Keratinocyte (primary cell): ENCODE data around the gene PDZRN4. TPM values are rescaled to one million over a fixed set of nuclear protein-coding genes. Genes with fewer than 3 reads are reported as not detected.

Experiments used
- DNase-seq: peaks from one replicate; pipeline ENCODE4 v3.0.0-alpha.2; 2011; ENCODE audit warnings: low read depth, missing footprints, low spot score
- FAIRE-seq: peaks from 2 replicates; lab custom pipeline; 2011; peaks lifted over from hg19 to GRCh38; lab: Jason Lieb, UNC
- H2AFZ ChIP-seq: 2 replicates; pipeline ENCODE4 v1.6.0; 2012; ENCODE audit warnings: low read length, control low read depth, inconsistent platforms; ENCODE audit not compliant: control insufficient read depth
- H3K27ac ChIP-seq: 2 replicates; pipeline ENCODE4 v1.5.1; 2011; ENCODE audit warnings: low read length; ENCODE audit not compliant: control insufficient read depth, insufficient read depth
- H3K27me3 ChIP-seq: 3 replicates; pipeline ENCODE4 v1.6.0; 2011; ENCODE audit warnings: low read length; ENCODE audit not compliant: control insufficient read depth, insufficient read depth; ENCODE audit errors: extremely low read depth
- H3K36me3 ChIP-seq, 2 experiments: 2 replicates in 1 of 2; 3 replicates in 1 of 2; pipeline ENCODE4 v1.5.1; 2011; ENCODE audit warnings: low read length in 2 of 2, mild to moderate bottlenecking in 1 of 2; ENCODE audit not compliant: control insufficient read depth in 2 of 2, insufficient read depth in 2 of 2; ENCODE audit errors: extremely low read depth in 1 of 2
- H3K4me1 ChIP-seq: 3 replicates; pipeline ENCODE4 v1.5.1; 2011; ENCODE audit warnings: low read length; ENCODE audit not compliant: control insufficient read depth, insufficient read depth; ENCODE audit errors: extremely low read depth
- H3K4me2 ChIP-seq: 3 replicates; pipeline ENCODE4 v1.6.0; 2011; ENCODE audit warnings: low read depth, low read length; ENCODE audit not compliant: control insufficient read depth, insufficient read depth; ENCODE audit errors: extremely low read depth
- H3K4me3 ChIP-seq, 3 experiments: fragments of 200-600 bp in 1 of 3; sonication (generic) in 1 of 3; 2 replicates in 2 of 3; 3 replicates in 1 of 3; pipeline ENCODE4 v1.5.1; 2011 to 2016; ENCODE audit warnings: low read length in 3 of 3, mild to moderate bottlenecking in 3 of 3, control low read depth in 2 of 3, inconsistent platforms in 1 of 3, low read depth in 1 of 3, mixed read lengths in 1 of 3, mixed run types in 1 of 3, moderate library complexity in 1 of 3; ENCODE audit not compliant: control insufficient read depth in 2 of 3, insufficient read depth in 2 of 3; ENCODE audit errors: extremely low read depth in 1 of 3
- H3K79me2 ChIP-seq: 2 replicates; pipeline ENCODE4 v1.6.0; 2012; ENCODE audit warnings: low read length; ENCODE audit not compliant: control insufficient read depth, insufficient read depth
- H3K9ac ChIP-seq: 3 replicates; pipeline ENCODE4 v1.6.0; 2011; ENCODE audit warnings: low read length; ENCODE audit not compliant: control insufficient read depth, insufficient read depth; ENCODE audit errors: extremely low read depth
- H3K9me1 ChIP-seq: 3 replicates; pipeline ENCODE4 v1.6.0; 2011; ENCODE audit warnings: low read length; ENCODE audit not compliant: control insufficient read depth, insufficient read depth; ENCODE audit errors: extremely low read depth
- H3K9me3 ChIP-seq: 2 replicates; pipeline ENCODE4 v1.5.1; 2012; ENCODE audit warnings: low read depth, low read length; ENCODE audit not compliant: control insufficient read depth
- H4K20me1 ChIP-seq: 3 replicates; pipeline ENCODE4 v1.6.0; 2011; ENCODE audit warnings: low read length; ENCODE audit not compliant: control insufficient read depth, insufficient read depth; ENCODE audit errors: extremely low read depth
- EZH2 ChIP-seq: IDR thresholded peaks from one replicate; pipeline ENCODE4 v1.6.1; 2012; ENCODE audit warnings: inconsistent platforms, mild to moderate bottlenecking, low read length, moderate library complexity
- dilution Hi-C: fragments of 300-500 bp; cut with MboI; formaldehyde crosslinking; loops from one replicate; pipeline ENCODE4 v1.7.0; 2020; ENCODE audit warnings: low sequenced_read_pairs; ENCODE audit not compliant: extremely low pct_ligation_motif_present
- polyA plus RNA-seq, 5 experiments: library from polyadenylated mRNA; depleted of rRNA in 3 of 5; stranded (reverse) in 3 of 5; stranded (forward) in 1 of 5; unstranded in 1 of 5; fragments of >200 nt; gene quantifications; 1 replicate in 1 of 5; 2 replicates in 3 of 5; 3 replicates in 1 of 5; pipeline versions ENCODE4 v1.2.1 to v1.2.3, GENCODE V29; 2011 to 2012; ENCODE audit warnings: missing spikeins in 2 of 5, low read depth in 1 of 5, low replicate concordance in 1 of 5
- TF ChIP-seq, protein P1 (sequence below), 3 experiments: IDR thresholded peaks in 1 of 3; conservative IDR thresholded peaks in 1 of 3; optimal IDR thresholded peaks in 1 of 3; 2 replicates in 2 of 3; 3 replicates in 1 of 3; pipeline versions ENCODE3 to v1.5.1; 2011; ENCODE audit warnings: low read length in 3 of 3, mild to moderate bottlenecking in 3 of 3, moderate library complexity in 2 of 3, control low read depth in 1 of 3, inconsistent platforms in 1 of 3; ENCODE audit not compliant: insufficient read depth in 2 of 3; ENCODE audit errors: extremely low read depth in 1 of 3

Gene PDZRN4
- polyA plus RNA-seq, 1 donor (not counting 4 experiments of a cell fraction or from before 2014, with no cell fraction given), result not detected

DNA sequence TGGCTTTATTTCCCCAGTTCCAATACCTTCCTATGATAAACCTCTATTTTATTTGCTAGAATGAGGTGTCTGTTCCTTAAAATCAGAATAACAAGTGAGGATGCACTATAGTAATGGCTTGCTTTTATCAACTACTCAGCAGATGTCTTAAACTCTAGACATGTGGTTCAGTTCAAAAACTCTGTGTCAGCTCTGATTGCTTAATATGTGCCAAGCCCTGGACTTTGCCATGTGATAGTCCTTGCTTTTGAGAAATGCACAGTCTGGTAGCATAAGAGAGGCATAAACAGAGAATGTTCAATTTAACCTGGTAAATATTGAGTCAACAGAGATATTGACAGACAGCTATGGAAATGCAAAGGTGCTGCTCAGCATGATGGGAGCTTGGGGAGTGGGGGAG is 254.8 kb downstream of the PDZRN4 start:
- no peaks in the 10 kb centered on the region for H3K36me3 ChIP-seq
- H3K9me3 ChIP-seq, result no peaks in the 10 kb centered on the region
- FAIRE-seq (no peak), DNase-seq (no peak)
- H3K4me1 ChIP-seq, result no peaks in the 10 kb centered on the region
- H3K4me3 ChIP-seq, result no peak overlapping the region
- TF ChIP-seq EZH2, result no peak
- TF ChIP-seq, protein P1, sequence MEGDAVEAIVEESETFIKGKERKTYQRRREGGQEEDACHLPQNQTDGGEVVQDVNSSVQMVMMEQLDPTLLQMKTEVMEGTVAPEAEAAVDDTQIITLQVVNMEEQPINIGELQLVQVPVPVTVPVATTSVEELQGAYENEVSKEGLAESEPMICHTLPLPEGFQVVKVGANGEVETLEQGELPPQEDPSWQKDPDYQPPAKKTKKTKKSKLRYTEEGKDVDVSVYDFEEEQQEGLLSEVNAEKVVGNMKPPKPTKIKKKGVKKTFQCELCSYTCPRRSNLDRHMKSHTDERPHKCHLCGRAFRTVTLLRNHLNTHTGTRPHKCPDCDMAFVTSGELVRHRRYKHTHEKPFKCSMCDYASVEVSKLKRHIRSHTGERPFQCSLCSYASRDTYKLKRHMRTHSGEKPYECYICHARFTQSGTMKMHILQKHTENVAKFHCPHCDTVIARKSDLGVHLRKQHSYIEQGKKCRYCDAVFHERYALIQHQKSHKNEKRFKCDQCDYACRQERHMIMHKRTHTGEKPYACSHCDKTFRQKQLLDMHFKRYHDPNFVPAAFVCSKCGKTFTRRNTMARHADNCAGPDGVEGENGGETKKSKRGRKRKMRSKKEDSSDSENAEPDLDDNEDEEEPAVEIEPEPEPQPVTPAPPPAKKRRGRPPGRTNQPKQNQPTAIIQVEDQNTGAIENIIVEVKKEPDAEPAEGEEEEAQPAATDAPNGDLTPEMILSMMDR (optimal IDR thresholded peaks at IDR 0.05 in 1 of 3, IDR thresholded peaks at IDR 0.05 in 1 of 3, conservative IDR thresholded peaks at IDR 0.05 in 1 of 3; ENCODE audit: extremely low read depth in 1 of 3, insufficient read depth in 2 of 3, low read length in 3 of 3), result no peak
- H3K27ac ChIP-seq, result no peak overlapping the region
- H3K9me1 ChIP-seq, result no peaks in the 10 kb centered on the region
- no peaks in the 10 kb centered on the region for H4K20me1 ChIP-seq
- H3K27me3 ChIP-seq, result no peaks in the 10 kb centered on the region
- dilution Hi-C loops, result no loop called here
- no peak overlapping the region for H3K9ac ChIP-seq
- H3K4me2 ChIP-seq, result no peak overlapping the region
- no peaks in the 10 kb centered on the region for H3K79me2 ChIP-seq
- H2AFZ ChIP-seq, result no peak overlapping the region

DNA sequence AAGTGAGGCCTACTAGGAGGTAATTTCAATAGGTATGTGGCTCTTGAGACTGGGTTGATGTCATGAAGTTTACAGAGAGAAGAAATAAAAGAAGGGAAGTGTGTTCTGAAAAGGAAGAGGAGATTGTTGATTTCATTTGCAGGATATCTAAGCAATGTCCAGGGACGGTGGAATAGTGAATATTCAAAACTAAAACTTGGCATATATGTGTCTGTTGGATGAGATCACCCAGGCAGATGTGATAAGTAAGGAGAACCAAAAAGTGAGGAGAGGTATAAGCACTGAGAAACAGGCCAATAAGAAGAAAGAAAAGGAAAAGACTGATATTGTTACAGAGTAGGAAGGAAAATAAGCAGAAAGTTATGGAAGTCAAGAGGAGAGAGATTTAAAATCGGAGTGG is 255.6 kb downstream of the PDZRN4 start:
- Histone ChIP-seq H3K36me3 (no peaks in the 10 kb centered on the region), H3K27me3 (no peaks in the 10 kb centered on the region), H3K79me2 (no peaks in the 10 kb centered on the region), H3K9ac (no peak overlapping the region), H3K27ac (no peak overlapping the region), H3K4me1 (no peaks in the 10 kb centered on the region), H4K20me1 (no peaks in the 10 kb centered on the region), H3K9me1 (no peaks in the 10 kb centered on the region), H3K4me3 (no peak overlapping the region), H3K9me3 (no peaks in the 10 kb centered on the region), H2AFZ (no peak overlapping the region), H3K4me2 (no peak overlapping the region)
- dilution Hi-C loops, result no loop called here
- DNase-seq, result no peak
- TF ChIP-seq, protein P1 (optimal IDR thresholded peaks at IDR 0.05 in 1 of 3, IDR thresholded peaks at IDR 0.05 in 1 of 3, conservative IDR thresholded peaks at IDR 0.05 in 1 of 3; ENCODE audit: extremely low read depth in 1 of 3, insufficient read depth in 2 of 3, low read length in 3 of 3), result no peak
- no peak for TF ChIP-seq EZH2
- FAIRE-seq, result no peak
